NCI-H128 (cell line): ENCODE data around the gene DRAM2.
A peak's percentile ranks its signal among the peaks of the same experiment; 100 is the strongest.

ENCODE experiments used
- DNase-seq: peaks from one replicate; lab custom pipeline; 2025; ENCODE audit not compliant: unreplicated experiment; lab: John Stamatoyannopoulos, UW

DRAM2 gene

DNA sequence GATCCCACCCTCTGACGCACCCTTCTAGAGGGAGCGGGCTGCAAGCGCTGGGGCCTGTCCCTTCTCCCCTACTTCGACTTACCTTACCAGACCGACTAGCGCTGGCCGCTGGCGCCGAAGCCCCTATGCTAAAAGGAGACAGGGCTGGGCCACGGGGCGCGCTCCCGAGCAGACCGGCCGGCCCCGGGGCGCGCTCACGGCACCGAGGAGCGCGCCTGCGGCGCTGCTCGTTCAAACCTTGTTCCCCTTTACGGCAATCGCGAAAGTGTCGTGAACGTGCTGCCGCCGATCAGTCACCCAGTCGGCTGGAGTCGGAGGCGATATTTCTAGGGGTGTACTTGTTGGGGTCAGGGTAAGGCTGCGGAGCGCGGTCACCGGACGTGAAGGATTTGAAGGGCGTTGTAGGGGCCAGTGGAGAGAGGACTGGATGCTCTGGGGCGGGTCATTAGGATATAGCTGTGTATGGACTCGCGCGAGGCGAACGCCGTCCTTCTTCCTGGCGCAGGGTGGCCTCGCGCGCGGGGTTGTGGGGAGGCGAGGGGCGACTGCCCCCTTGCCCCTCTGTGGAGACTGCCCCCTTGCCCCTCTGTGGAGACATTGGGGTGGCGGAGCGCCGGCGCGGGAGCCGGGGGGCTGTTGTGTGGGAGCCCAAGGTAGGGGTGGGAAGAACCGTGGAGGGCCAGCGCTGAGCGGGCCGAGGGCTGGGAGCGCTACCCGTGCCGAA, at the start of gene DRAM2, which contains the start of gene CEPT1:
Gene DRAM2, minus strand, starts transcription at position 138 of the 724 bp plus-strand sequence. CDS start 8,539 bp downstream, outside the sequence.
Gene CEPT1, plus strand, starts transcription at position 268 of the 724 bp plus-strand sequence. CDS start 7,492 bp downstream, outside the sequence.
- DNase-seq = peak; percentile 88

DNA sequence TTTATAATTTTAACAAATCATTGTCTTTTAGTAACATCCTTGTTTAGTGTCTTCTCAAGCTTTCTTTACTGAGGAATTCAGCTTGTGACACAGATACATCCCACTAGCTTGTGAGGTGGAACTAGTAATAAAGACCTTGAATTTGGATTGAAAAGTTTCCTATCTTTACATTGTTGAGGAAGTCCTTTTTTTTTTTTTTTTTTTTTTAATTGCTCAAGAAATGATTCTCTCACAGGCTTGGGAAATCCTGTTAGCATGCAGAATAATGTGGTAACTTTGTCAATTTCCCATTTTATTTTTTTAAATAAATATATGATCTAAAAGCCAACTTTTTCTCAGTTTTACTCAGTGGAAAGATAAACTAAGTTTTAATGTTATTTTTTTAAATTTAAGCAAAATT, 44.8 kb upstream of the DRAM2 start:
- no peak for DNase-seq

DNA sequence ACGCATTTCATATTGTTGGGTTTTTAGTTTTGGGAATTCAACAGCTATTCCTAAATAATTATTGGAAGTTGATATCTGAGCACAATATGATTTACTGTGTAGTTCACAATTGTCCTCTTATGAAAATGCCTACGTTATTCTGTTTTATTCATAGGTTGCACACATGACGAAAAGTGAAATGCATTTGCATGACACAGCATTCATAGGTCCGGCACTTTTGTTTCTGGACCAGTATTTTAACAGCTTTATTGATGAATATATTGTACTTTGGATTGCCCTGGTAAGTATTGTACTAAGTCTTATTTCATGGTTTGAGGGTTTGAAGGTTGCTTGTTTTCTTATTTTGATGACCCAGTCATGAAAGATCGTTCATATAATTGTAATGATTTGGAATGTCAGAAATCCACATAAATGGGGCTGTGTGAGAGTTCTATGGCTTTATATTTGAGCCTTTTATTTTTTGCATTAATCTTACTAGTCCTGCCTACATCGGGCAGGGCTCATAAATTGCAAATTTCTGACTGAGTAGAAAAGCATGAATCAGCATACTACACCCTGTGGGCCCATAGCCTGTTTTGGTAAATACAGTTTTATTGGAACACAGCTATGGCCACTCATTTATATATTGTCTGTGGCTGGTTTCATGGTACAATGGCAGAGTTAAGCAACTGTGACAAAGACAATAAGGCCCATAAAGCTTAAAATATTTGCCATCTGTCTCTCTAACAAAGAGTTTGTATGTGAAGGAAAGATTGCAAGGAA, 43.6 kb upstream of the DRAM2 start:
- DNase-seq = no peak

DNA sequence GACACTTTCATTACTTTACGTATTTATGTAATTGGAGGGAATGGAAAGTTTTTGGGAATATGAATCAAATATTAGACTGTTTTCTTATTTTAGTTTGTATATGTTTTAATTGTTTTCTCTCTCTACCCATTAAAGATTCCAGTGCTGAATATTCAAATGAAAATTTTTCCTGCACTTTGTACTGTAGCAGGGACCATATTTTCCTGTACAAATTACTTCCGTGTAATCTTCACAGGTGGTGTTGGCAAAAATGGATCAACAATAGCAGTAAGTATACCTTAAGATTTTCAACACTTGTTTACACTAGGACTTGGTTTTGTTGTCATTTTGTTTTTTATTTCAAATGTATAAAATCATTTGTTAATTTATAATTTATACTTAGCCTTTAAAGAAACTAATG, 42.2 kb upstream of the DRAM2 start:
- no peak for DNase-seq

DNA sequence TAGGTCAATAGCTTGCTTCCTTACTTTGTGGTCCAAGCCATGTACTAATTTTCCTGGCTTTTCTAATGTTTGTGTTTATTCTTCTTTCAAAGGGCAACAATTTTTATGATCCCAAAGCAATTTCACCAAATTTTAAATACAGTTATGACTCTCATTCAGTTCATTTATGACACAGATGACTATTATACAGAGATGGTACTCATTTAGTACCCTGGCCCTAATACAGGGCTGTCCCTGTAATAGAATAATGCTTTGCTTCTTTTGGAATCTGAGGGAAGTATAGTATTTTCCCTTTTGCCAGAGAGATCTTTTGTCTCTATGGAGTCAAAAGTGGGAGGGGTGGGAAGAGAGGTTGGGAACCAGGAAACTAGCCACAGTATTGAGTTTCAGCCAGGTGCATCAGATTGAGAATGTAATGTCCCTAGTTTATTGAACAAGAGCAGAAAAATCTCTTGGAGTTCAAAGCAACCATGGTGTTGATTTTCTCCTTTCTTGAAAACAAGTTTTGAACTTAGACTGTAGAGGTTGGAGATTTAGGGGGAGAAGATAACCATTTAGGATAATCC, 40.2 kb upstream of the DRAM2 start:
- no peak for DNase-seq

DNA sequence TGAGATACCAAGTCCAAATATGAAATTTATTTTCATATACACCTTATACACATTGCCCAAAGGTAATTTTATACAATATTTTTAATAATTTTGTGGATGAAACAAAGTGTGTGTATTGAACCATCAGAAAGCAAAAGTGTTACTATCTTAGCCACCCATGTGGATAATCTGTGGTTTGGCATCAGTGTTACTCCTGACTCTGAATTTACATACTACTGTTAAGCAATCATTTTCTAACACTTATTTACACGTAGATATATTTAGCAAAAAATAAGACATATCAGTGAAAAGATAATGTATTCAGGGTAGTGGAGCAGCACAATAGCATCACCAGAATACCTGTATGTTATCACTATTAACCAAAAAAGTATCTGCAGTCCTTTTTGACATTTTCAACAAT, 36.8 kb upstream of the DRAM2 start:
- no peak for DNase-seq

DNA sequence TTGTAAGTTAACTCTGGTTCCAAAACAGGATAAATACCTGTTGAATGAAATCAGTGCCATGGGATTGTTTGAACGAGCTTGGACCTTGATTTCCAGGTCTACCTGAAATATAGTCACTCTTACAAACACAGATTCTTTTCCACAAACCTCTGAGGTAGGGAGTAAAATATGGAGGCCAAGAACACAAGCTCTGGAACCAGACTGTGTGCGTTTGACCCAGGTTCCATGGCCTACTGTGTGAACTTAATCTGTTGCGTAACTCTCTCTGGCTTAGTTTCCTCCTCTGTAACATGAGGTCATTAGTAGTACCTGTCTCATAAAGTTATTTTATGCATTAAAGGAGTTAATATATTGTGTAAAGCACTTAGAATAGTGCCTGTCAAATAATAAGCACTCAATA, 35.5 kb upstream of the DRAM2 start:
- no peak for DNase-seq

DNA sequence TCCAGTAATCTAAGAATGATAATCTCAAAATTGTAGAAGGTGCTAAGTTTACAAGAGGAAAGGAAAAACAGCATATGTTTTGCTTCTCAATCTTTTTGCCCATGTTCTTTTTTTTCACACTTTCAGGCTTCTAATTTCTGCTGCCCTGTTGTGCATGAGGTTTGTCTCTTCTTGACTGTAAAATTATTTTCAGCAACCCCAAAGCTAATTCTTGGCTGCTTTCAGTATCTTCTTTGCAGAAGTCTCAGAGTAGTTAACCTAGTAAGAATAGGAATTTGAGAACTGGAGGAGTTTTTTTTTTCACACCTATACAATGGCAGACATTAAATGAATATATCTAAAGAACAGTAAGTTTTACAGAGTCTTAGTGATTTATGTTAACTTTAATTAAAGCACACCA, 34.2 kb upstream of the DRAM2 start:
- DNase-seq = no peak

DNA sequence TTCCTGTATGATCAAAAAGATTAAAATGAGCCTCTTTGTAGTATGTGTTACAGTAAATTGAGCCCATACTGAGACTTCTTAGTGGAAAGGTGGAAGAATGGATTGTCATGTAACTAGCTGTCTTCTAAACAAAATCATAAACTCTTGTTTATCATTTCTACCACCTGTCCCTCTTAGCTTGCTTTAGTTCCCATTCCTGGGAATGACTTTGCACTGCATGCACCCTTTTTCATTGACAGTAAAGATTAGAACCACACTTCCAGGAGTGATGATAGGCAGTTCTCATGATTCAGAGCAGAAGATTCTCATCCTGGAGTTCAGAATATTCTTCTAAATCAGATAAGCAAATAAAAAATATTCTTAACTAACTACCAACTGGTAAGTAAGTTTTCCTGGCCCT, 32.6 kb upstream of the DRAM2 start:
- DNase-seq = no peak

DNA sequence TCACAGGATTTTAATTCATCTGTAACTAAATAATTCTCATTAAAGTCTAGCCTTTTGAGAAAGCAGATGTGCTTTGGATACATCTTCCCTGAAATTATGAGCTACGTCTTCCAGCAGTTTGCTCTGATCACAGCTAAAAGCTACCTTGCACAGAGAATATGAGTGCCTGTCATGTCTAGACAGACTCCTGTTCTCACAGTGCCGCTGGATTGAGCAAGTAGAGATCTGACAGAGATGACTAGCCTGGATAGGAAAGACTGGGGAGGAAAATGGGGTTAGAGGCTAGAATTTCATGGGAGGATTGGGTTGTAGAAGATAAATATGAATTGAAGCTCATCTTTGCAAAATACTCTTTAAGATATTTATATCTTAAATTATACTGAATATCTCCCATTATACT, 24.3 kb upstream of the DRAM2 start:
- DNase-seq = no peak

DNA sequence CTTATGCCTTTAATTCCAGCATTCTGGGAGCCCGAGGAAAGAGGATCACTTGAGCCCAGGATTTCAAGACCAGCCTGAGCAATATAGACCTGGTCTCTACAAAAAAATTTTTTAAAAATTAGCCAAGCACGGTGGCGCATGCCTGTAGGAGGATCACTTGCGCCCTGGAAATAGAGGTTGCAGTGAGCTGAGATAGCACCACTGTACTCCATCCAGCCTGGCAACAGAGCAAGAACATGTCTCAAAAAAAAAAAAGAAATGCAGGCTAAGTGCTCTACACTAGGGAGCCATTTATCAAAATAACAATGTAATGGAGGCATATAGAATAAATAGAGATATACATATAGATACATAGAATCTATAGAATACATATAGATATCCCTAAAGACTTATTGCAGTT, 23.5 kb upstream of the DRAM2 start:
- DNase-seq = no peak

DNA sequence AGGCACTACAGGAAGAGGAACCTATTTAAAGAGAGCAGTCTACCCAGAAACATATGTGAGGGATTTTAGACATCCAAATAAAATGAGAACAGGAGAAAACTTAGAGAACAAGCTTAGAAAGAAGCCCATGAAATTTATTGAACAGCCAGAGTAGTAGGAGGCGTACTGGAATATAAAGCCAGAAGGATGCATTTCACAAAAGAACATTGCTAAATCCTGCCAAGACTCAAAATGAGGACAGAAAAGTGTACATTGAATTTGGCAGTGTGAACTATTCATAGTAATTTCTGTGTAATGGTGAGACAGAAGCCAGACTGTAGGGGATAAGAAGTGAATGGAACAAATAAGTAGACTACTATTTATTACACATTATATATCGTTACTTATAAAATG, 22.6 kb upstream of the DRAM2 start:
- DNase-seq = no peak

DNA sequence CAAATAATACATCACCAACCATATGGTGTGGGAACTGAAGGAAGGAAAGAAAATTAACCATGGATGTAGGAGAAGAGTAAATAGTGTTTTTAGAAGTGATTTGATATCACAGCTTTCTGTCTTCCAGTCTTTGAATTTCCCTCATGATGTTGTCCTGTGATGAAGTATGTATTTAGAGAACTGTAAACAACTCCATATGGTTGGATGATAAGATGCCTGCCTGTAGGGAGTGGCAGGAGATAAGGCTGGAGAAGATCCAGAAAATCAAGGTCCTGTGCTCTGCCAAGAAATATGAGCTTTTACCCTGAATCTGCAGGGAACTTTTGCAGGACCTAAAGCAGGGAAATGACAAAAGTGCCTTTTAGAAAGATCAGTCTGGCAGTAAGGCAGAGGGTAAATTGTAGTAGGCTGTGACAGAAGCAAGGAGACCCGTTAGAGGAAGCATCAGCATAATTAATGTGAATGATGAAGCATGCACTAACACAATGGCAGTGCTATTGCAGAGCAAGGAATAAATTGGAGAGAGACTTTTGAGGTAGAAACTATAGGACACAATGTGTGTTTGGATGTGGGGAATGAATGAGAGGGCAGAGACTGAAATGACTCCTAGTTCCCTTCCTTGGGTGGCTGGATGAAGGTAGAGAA, 22.1 kb upstream of the DRAM2 start:
- DNase-seq = no peak

DNA sequence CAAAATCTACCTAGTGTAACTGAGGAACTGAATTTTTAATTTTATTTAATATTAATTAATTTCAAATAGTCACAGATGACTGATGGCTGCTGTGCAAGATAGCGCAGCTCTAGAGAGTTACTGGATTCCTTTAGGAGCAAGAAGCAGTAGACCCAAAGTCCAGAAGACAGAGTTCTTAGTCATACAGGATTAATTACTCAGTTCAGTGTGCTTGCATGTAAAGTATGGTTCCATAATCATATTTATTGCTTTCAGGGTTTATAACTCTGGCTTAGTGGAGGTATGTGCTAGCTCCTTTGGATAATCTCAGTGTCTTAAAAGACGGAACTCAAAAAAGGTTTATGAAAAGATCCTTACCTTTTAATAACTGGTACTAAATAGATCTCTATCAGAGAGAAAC, 17.5 kb upstream of the DRAM2 start:
- DNase-seq = no peak

DNA sequence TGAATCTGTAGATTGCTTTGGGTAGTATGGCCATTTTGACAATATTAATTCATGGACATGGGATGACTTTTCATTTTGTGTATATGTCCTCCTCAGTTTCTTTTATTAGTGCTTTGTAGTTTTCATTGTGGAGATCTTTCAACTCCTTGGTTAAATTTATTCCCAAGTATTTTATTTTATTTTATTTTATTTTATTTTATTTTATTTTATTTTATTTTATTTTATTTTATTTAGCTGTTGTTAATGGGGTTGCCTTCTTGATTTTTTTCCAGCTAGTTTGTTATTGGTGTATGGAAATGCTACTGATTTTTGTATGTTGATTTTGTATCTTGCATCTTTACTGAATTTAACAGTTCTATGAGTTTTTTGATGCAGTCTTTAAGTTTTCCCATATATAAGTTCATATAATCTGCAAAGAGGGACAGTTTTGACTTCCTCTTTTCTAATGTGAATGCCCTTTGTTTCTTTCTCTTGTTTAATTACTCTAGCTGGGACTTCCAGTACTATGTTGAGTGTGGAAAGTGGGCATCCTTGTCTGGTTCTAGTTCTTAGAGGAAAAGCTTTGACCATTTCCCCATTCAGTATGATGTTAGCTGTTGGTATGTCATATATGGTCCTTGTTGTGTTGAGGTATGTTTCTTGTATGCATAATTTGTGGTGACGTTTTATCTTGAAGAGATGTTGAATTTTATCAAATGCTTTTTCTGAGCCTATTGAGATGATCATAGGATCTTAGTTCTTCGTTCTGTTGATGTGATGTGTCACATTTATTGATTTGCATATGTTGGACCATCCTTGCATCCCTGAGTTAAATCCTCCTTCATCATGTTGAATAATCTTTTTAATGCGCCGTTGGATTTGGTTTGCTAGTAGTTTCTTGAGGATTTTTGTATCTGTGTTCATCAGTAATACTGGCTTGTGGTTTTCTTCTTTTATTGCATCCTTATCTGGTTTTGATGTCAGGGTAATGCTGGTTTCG, 14.4 kb upstream of the DRAM2 start:
- DNase-seq = no peak

DNA sequence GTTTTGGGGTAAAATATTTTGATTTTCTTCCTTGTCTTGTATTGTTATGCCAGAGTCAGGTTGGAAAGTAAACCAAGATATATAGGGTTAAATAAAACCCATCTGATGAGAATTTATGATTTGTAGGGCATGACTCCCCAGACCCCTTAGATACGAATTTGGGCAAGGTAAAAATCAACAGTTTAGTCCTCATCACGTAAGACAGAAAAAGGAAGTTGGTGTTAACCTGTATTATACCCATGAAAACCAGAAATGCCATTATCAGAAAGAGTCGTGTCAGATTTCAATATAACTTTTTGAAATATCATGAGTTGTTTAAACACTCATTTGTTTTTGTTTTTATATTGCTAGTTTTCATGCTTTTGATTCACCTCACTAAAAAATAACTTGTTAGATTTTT, 11.9 kb upstream of the DRAM2 start:
- no peak for DNase-seq

DNA sequence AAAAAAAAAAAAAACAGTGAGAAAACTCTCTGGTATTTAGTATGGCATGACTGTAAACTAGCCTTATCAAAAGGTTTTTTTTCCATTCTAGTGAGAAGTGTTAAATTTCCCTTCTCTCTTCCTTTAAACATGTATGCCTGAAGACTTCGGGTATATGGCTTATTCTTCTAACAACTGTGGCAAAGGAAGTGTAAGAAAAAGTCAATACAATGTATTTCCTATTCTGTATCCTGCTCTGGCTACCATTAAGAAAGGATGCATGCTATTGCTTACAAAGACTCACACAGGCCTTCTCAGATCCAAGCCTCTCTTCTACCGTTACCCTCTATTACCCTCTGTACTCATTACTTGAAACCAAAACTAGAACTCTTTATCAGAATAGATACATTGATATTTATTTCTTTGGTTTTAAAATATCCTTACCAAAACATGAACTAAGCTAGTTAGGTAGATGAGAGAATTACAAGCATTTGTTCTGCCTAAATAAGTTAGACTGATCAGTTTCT, 8.5 kb upstream of the DRAM2 start:
- DNase-seq = no peak

DNA sequence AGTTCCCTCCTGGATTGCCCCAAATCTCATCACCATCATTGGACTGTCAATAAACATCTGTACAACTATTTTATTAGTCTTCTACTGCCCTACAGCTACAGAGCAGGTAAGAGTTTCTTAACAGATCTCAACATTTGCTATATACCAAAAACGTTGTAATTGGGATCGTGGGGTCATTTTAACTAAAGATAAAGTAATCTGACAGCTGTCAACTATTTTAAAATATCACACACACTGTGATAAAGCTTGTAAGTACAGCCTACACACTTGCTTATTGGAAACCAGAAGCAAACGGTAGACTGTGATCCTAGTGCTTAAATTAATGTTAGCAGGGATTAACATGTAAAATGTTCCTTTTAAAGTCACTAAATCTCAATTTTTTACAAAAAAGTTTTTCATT, 8.1 kb upstream of the DRAM2 start:
- DNase-seq = no peak

DNA sequence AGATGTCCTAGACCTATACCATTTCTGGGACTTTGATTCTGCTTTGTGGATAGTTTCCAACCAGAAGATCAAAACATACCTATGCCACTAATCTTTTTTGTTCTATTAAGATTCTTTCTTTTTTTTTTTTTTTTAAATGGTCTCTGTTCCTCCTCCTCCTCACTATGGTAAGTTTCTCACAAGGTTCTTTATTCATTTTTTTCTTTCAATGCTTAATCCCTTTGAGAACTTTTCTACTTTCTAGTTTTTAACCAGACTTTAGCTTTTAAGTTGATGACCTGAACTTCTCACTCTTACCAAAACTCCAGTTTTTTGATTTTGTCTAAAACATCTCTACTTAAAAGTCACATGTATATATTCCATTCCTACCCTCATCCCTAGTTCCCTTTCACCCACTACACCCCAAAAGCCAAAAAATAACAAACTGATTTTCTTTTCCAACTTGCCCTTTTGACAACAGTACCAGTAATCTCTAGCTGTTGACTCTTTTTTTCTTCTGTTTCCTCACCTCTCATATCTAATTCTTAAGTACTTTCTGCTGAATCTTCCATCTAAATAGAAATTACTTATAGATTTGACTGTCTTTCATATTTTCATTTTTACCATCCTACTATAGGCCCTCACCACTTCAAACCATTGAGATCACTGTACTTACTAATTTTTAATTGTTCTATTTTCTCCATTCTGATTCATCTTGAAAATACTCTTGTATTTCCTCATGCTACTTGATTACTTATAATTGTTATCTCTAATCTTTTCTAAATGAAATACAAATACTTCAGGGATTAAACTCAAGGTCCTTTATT, 6.3 kb upstream of the DRAM2 start:
- DNase-seq = no peak

DNA sequence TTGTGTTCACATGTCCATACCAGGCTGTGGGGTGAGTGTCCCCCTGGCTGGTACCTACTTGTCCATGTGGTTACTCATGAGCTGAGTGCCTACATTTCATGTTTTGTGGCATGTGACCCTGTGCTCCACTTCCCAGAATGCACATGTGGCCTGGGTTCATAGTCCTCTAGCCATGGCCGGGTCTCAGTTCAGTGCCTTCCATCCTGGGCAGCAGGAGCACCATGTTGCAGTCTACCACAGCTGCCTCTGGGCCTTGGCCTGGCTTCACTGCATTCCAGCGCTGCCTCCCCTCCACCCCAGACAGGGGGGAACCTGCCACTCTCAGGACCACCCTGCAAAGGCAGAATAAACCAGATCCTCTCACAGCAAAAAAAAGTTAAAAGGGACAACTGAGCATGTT, 5.6 kb upstream of the DRAM2 start:
- DNase-seq = no peak
